ENCODE results near the gene ATOX1.

DNA sequence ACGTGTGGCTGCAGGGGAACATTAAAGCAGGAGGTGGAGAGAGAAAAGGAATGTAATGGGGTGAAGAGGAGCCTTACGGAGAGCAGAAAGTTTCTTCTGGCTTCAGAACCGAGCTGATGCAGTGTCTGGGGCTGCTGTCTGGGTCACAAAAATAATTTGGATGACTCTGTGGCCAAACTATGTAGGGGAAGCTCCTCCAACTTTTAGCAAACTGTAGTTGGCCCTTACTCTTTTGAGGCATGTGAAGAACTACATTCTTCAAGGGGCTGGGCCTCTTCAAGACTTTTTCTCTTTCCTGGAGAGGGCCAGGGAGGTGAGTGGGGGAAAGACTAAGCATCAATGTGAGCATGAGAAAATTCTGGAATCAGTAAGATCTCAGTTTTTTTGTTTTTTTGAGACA, 39.8 kb downstream of the ATOX1 start:
- TF ChIP-seq TAF1 (IDR thresholded peaks at IDR 0.05; ENCODE audit: borderline replicate concordance, insufficient read depth, low read length) (no peak), REST (IDR thresholded peaks at IDR 0.05; ENCODE audit: insufficient read depth in 1 of 2, low read depth in 2 of 2, low read length in 2 of 2) (no peak), FOXP2 (optimal IDR thresholded peaks at IDR 0.05; ENCODE audit: borderline replicate concordance, extremely low read depth, extremely low read length, insufficient read depth) (no peak)

Data from PFSK-1 (cell line).